GM13976 (cell line): ENCODE data around the gene CALCR.
"Not testable (repeated sequence)": the region's sequence is repeated elsewhere in the genome, so short reads cannot be mapped to it uniquely, and the experiment has no call there.

Experiments used
- DNase-seq: peaks from one replicate; pipeline ENCODE4 v3.0.0; 2012; ENCODE audit warnings: low spot score
- CTCF ChIP-seq: IDR thresholded peaks from 2 replicates; pipeline ENCODE4 v1.5.1; 2012; ENCODE audit warnings: borderline replicate concordance, mild to moderate bottlenecking; ENCODE audit not compliant: insufficient read depth; ENCODE audit errors: extremely low read depth, missing control alignments, control extremely low read depth
- in situ Hi-C: fragments of 300-500 bp; cut with MboI; formaldehyde crosslinking; loops from one replicate; pipeline ENCODE4 v1.12.0; 2022; ENCODE audit warnings: low sequenced_read_pairs, mixed read lengths, inconsistent platforms; ENCODE audit not compliant: unreplicated experiment

Gene CALCR

GRCh38 chr7:93594250-93594649 lies 19.7 kb upstream of the CALCR start:
- in situ Hi-C loops = no loop called here
- no peak for TF ChIP-seq CTCF
- no peak for DNase-seq

DNA sequence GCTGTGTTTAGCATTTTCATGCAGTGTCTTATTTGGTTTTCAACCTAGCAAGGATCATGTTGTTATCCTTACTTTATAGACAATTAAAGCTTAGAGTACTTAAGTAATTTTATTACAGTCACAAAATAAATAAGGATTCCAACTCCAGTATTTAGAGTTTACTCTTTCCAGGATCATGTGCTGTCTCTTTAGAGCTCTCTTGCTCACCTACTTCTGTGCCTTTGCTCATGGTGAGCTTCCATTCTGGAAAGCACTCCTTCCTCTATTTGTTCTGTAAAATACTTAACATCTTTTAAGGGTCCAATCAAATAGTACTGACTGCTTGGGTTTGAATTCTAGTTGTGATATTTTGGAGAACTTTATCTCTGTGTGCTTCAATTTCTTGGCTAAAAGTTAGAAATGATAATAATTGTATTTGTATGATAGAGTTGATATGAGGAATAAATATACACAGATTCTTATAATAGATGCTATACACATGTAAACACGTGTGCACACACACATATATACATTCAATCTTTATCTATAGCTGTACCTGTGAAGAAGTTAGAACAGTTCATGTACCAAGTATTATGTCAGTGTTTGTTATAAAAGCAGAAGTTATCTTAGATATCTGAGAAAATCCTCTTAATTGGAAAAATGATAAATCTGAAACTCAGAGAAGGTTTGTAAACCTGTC lies 18.2 kb upstream of the CALCR start:
- in situ Hi-C loops = no loop called here
- TF ChIP-seq CTCF = no peak
- DNase-seq = no peak

GRCh38 chr7:93591224-93592050 lies 16.9 kb upstream of the CALCR start:
- DNase-seq, in situ Hi-C loops: not testable (repeated sequence)

- in situ Hi-C loops, DNase-seq: not testable (repeated sequence)
Measured at GRCh38 chr7:93586479-93586865, 11.9 kb upstream of the CALCR start.

DNA sequence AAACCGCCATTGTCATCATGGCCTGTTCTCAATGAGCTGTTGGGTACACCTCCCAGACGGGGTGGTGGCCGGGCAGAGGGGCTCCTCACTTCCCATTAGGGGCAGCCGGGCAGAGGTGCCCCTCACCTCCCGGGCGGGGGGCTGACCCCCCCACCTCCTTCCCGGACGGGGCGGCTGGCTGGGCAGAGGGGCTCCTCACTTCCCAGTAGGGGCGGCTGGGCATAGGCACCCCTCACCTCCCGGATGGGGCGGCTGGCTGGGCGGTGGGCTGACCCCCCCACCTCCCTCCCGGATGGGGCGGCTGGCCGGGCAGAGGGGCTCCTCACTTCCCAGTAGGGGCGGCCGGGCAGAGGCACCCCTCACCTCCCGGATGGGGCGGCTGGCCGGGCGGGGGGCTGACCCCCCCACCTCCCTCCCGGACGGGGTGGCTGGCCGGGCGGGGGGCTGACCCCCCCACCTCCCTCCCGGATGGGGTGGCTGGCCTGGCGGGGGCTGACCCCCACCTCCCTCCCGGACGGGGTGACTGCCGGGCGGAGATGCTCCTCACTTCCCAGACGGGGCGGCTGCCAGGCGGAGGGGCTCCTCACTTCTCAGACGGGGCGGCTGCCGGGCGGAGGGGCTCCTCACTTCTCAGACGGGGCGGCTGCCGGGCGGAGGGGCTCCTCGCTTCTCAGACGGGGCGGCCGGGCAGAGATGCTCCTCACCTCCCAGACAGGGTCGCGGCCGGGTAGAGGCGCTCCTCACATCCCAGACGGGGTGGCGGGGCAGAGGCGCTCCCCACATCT lies 11.4 kb upstream of the CALCR start:
- DNase-seq, in situ Hi-C loops: not testable (repeated sequence)

GRCh38 chr7:93579431-93579830 lies 4.9 kb upstream of the CALCR start:
- no peak for DNase-seq
- in situ Hi-C loops = no loop called here
- no peak for TF ChIP-seq CTCF

DNA sequence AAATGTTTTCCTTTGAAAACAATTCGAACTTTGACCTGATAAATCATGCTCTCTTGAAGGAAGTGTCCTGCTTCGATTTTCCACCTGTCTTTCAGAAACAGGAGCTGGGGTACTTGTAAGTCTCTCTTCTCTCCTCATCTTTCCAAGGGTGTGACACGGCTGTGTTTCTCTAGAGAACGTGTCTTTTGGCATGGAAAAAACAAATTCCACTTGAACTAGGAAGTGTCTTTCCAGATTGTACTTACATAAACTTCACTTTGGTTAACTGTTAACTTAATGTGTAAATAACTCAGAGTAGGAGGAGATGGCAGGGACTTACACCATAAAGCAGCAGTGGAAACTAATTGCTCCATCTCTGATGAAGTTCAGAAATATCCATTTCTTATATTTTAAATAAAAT lies 4.2 kb upstream of the CALCR start:
- in situ Hi-C loops = no loop called here
- no peak for DNase-seq
- no peak for TF ChIP-seq CTCF
